Measurements from ENCODE around the gene HIPK2. TPM values are rescaled to one million over a fixed set of nuclear protein-coding genes. Genes with fewer than 3 reads are reported as not detected.
A peak's percentile ranks its signal among the peaks of the same experiment; 100 is the strongest.

The HIPK2 gene
- total and polyA plus RNA-seq, 2 of the 4 experiments (the other 2 are of a cell fraction) = 22.0 to 27.1 TPM

DNA sequence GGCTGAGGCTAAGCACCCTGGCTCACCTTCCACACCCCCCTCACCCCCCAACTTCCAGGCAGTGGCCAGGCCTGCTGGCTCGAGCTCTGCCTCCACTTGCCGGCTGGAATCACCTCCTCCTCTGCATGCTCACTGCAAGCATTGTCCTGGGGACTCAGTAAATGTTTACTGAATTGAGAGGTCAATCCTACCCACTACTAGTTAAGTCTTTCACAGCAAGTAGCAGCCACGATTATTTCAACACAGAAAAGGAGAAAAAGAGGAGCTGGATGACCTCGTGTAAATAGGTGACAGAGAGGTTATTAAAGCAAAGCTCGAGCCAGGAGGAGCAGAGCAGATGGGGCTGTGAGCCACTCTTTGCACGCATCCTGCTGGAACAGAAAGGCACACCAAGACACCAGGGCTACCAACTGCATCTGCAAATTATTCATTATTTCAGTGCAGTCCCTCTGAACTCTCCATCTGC, 32.1 kb downstream of the HIPK2 start:
- peaks cover 100% of the 10 kb centered on the region for H4K20me1 ChIP-seq (ENCODE audit: insufficient read depth, low read length)
- peaks cover 25% of the 10 kb centered on the region for H3K36me3 ChIP-seq (ENCODE audit: control insufficient read depth, insufficient read depth, low read length)
- H3K9ac ChIP-seq (ENCODE audit: low read depth, low read length) = no peak overlapping the region
- H3K23ac ChIP-seq (ENCODE audit: low read depth, low read length) = no peak overlapping the region
- peaks cover 37% of the 10 kb centered on the region for H3K4me1 ChIP-seq (ENCODE audit: control insufficient read depth, insufficient read depth, low read length)
- no peak overlapping the region for H3K4ac ChIP-seq (ENCODE audit: low read depth, low read length)
- H3K27me3 ChIP-seq (ENCODE audit: control insufficient read depth, insufficient read depth, low read length) = no peaks in the 10 kb centered on the region
- no peaks in the 10 kb centered on the region for H3K9me3 ChIP-seq (ENCODE audit: control insufficient read depth, insufficient read depth, low read length)
- H2BK5ac ChIP-seq (ENCODE audit: low read depth, low read length, poor library complexity, severe bottlenecking) = no peak overlapping the region
- H3K14ac ChIP-seq (replicated peaks; ENCODE audit: low read depth, low read length) = 0 out of 2 replicates have a peak overlapping the region, but pooled peaks have one; percentile 1
- H3K79me1 ChIP-seq (ENCODE audit: low read depth in 1 of 2, low read length in 2 of 2) = peaks cover 42 to 98% of the 10 kb centered on the region in 2 experiments
- peak; percentile 41 for ATAC-seq (ENCODE audit: low read depth)
- H2BK120ac ChIP-seq (ENCODE audit: low read depth, low read length) = no peak overlapping the region
- H2AK9ac ChIP-seq (replicated peaks; ENCODE audit: low read depth, low read length, poor library complexity) = no peak overlapping the region
- H3K18ac ChIP-seq (ENCODE audit: low read depth, low read length) = no peak overlapping the region
- WGBS, 2 experiments (ENCODE audit: extremely low coverage in 2 of 2, insufficient read length in 1 of 2) = no CpG with 5 or more reads among the region's 6 CpGs
- H3K9me1 ChIP-seq (ENCODE audit: insufficient read depth, low read length) = peaks cover 73% of the 10 kb centered on the region
- peak overlapping the region; percentile 39 for H3K4me2 ChIP-seq (ENCODE audit: low read depth, low read length)
- dilution Hi-C loops (cut with HindIII; ENCODE audit: low sequenced_read_pairs, unreplicated experiment) (no loop called here), intact Hi-C loops (cut with micrococcal nuclease) (no loop called here), in situ Hi-C loops (cut with MboI; ENCODE audit: low sequenced_read_pairs) (no loop called here)
- TF ChIP-seq CHD1 (IDR thresholded peaks at IDR 0.05; ENCODE audit: low read depth, low read length) = no peak
- no peak overlapping the region for H3K4me3 ChIP-seq (ENCODE audit: insufficient read depth, low read depth, low read length)
- H2AFZ ChIP-seq (replicated peaks; ENCODE audit: low read length, poor library complexity) = no peak overlapping the region
- no peak overlapping the region for H4K91ac ChIP-seq (ENCODE audit: insufficient read depth, low read depth, low read length)
- no peak overlapping the region for H4K5ac ChIP-seq (ENCODE audit: low read depth, low read length)
- H3K27ac ChIP-seq (ENCODE audit: insufficient read depth, low read length) = no peak overlapping the region
- BruUV-seq (replicated peaks) = no TSS peak
- CTCF ChIA-PET = interaction anchor here (0.6 to 1.0 kb wide), 2 partner anchors 20 to 101 kb away, joined by 3 read pairs; no protein-coding TSS in a partner anchor
- H2AK5ac ChIP-seq (ENCODE audit: low read depth, low read length) = no peak overlapping the region
- no peak for DNase-seq
- no peak overlapping the region for H2BK20ac ChIP-seq (ENCODE audit: low read depth, low read length)
- POLR2A ChIA-PET (ENCODE audit: unreplicated experiment) = no interaction called here
- no peak overlapping the region for H3K56ac ChIP-seq (ENCODE audit: extremely low read depth, insufficient read depth, low read length)
- no peak overlapping the region for H2BK15ac ChIP-seq (ENCODE audit: low read depth, low read length)
- H4K8ac ChIP-seq (ENCODE audit: low read depth in 2 of 2, low read length in 2 of 2) = no peak overlapping the region

Data from IMR-90 (cell line).